ENCODE data around the gene CNGA2. TPM values are rescaled to one million over a fixed set of nuclear protein-coding genes. Genes with fewer than 3 reads are reported as not detected.

Gene CNGA2
- total and polyA plus RNA-seq, 10 of the 15 experiments (the other 5 are each of a cell fraction or from before 2014, with no cell fraction given), result not detected

GRCh38 chrX:151723156-151723760 is 11.3 kb upstream of the CNGA2 start:
- in situ Hi-C loops (cut with MboI) (no loop called here), intact Hi-C loops (cut with micrococcal nuclease; ENCODE audit: unreplicated experiment) (no loop called here)
- no peaks in the 10 kb centered on the region for H3K9me3 ChIP-seq (replicated peaks; ENCODE audit: control insufficient read depth, insufficient read depth, low read length)
- no TSS peak for BruUV-seq (replicated peaks)
- ChIA-PET SMC1A (ENCODE audit: uncharacterized antibody, unreplicated experiment) (no interaction called here), CTCF (interaction anchor here (0.5 kb wide), 1 partner anchor 13 kb away, joined by 3 read pairs; no protein-coding TSS in a partner anchor), POLR2A (no interaction called here), RAD21 (ENCODE audit: unreplicated experiment) (no interaction called here)
- H2AFZ ChIP-seq (ENCODE audit: control insufficient read depth, low read depth, low read length), result no peak overlapping the region
- H3K4me1 ChIP-seq (ENCODE audit: control insufficient read depth, insufficient read depth, low read length), result no peaks in the 10 kb centered on the region
- H3K27ac ChIP-seq (ENCODE audit: control insufficient read depth, insufficient read depth), result no peak overlapping the region
- whole genome bisulfite sequencing (ENCODE audit: insufficient coverage, insufficient replicate concordance, low lambda C conversion rate, missing lambda C conversion rate), result 23% methylated on average over 7 of the region's 7 CpGs
- H3K9ac ChIP-seq (ENCODE audit: control insufficient read depth, insufficient read depth, low read length), result no peak overlapping the region
- H3K36me3 ChIP-seq (ENCODE audit: control insufficient read depth in 2 of 2, insufficient read depth in 2 of 2, low read length in 1 of 2), result no peaks in the 10 kb centered on the region
- H3K4me2 ChIP-seq (ENCODE audit: control insufficient read depth, insufficient read depth), result no peak overlapping the region
- no peaks in the 10 kb centered on the region for H3K79me2 ChIP-seq (ENCODE audit: control insufficient read depth, insufficient read depth, low read length)
- FAIRE-seq, result no peak
- H4K20me1 ChIP-seq (ENCODE audit: control insufficient read depth, insufficient read depth), result no peaks in the 10 kb centered on the region
- TF ChIP-seq ZZZ3 (IDR thresholded peaks at IDR 0.05; ENCODE audit: control insufficient read depth, insufficient read length, low read depth) (no peak), SMC3 (IDR thresholded peaks at IDR 0.05; ENCODE audit: borderline replicate concordance, low read length) (no peak), MTA2 (IDR thresholded peaks at IDR 0.05; ENCODE audit: low read depth) (no peak), ASH2L (IDR thresholded peaks at IDR 0.05; ENCODE audit: borderline replicate concordance, low read depth) (no peak), TCF3 (IDR thresholded peaks at IDR 0.05; ENCODE audit: borderline replicate concordance, insufficient read depth, low read depth, low read length) (no peak)
- no peak for DNase-seq (ENCODE audit: low read depth, low spot score)
- no peaks in the 10 kb centered on the region for H3K27me3 ChIP-seq (replicated peaks in 1 of 2; ENCODE audit: control insufficient read depth in 2 of 2, insufficient read depth in 2 of 2, low read length in 1 of 2)
- H3K4me3 ChIP-seq, result no peak overlapping the region
- no peak for ATAC-seq

- H3K4me2 ChIP-seq (ENCODE audit: control insufficient read depth, insufficient read depth), result no peak overlapping the region
- FAIRE-seq (no peak), DNase-seq (ENCODE audit: low read depth, low spot score) (no peak), ATAC-seq (no peak)
- in situ Hi-C loops (cut with MboI), result no loop called here
- ChIA-PET RAD21 (ENCODE audit: unreplicated experiment) (no interaction called here), SMC1A (ENCODE audit: uncharacterized antibody, unreplicated experiment) (no interaction called here), CTCF (no interaction called here), POLR2A (no interaction called here)
- no peak overlapping the region for H3K27ac ChIP-seq (ENCODE audit: control insufficient read depth, insufficient read depth)
- no peaks in the 10 kb centered on the region for H3K79me2 ChIP-seq (ENCODE audit: control insufficient read depth, insufficient read depth, low read length)
- no peak overlapping the region for H3K9ac ChIP-seq (ENCODE audit: control insufficient read depth, insufficient read depth, low read length)
- BruUV-seq (replicated peaks), result no TSS peak
- no peak overlapping the region for H2AFZ ChIP-seq (ENCODE audit: control insufficient read depth, low read depth, low read length)
- H4K20me1 ChIP-seq (ENCODE audit: control insufficient read depth, insufficient read depth), result no peaks in the 10 kb centered on the region
- 7% methylated on average over 7 of the region's 7 CpGs for WGBS (ENCODE audit: insufficient coverage, insufficient replicate concordance, low lambda C conversion rate, missing lambda C conversion rate)
- H3K4me3 ChIP-seq, result no peak overlapping the region
- intact Hi-C loops (cut with micrococcal nuclease; ENCODE audit: unreplicated experiment), result no loop called here
- no peaks in the 10 kb centered on the region for H3K4me1 ChIP-seq (ENCODE audit: control insufficient read depth, insufficient read depth, low read length)
- no peaks in the 10 kb centered on the region for H3K36me3 ChIP-seq (ENCODE audit: control insufficient read depth in 2 of 2, insufficient read depth in 2 of 2, low read length in 1 of 2)
- no peaks in the 10 kb centered on the region for H3K27me3 ChIP-seq (replicated peaks in 1 of 2; ENCODE audit: control insufficient read depth in 2 of 2, insufficient read depth in 2 of 2, low read length in 1 of 2)
- H3K9me3 ChIP-seq (replicated peaks; ENCODE audit: control insufficient read depth, insufficient read depth, low read length), result no peaks in the 10 kb centered on the region
- TF ChIP-seq CREM (IDR thresholded peaks at IDR 0.05; ENCODE audit: low read depth), result no peak
- TF ChIP-seq CBX5 (IDR thresholded peaks at IDR 0.05; ENCODE audit: low read depth), result no peak
- no peak for TF ChIP-seq SP1 (IDR thresholded peaks at IDR 0.05; ENCODE audit: low read depth, low read length)
- TF ChIP-seq JUND (IDR thresholded peaks at IDR 0.05; ENCODE audit: low read depth, low read length), result no peak
- TF ChIP-seq SUPT20H (IDR thresholded peaks at IDR 0.05; ENCODE audit: borderline replicate concordance, control insufficient read depth, low read depth, low read length), result no peak
- no peak for TF ChIP-seq PML (IDR thresholded peaks at IDR 0.05; ENCODE audit: low read length)
- TF ChIP-seq RBBP5 (conservative IDR thresholded peaks at IDR 0.05), result no peak
- TF ChIP-seq MAX (IDR thresholded peaks at IDR 0.05; ENCODE audit: low read depth, low read length), result no peak
- TF ChIP-seq MYC (IDR thresholded peaks at IDR 0.05; ENCODE audit: insufficient read depth, insufficient read length, insufficient replicate concordance, low read length, severe bottlenecking), result no peak
- no peak for TF ChIP-seq BCL11A (IDR thresholded peaks at IDR 0.05; ENCODE audit: low read depth, low read length)
- TF ChIP-seq ELK1 (IDR thresholded peaks at IDR 0.05; ENCODE audit: low read depth, low read length), result no peak
- no peak for TF ChIP-seq NBN (IDR thresholded peaks at IDR 0.05)
Measured at GRCh38 chrX:151724563-151725337, 9.8 kb upstream of the CNGA2 start.

All from GM12878 (cell line).